NCI-H82 (cell line): Measurements from ENCODE around the gene SSBP4.
"Not testable (repeated sequence)": the region's sequence is repeated elsewhere in the genome, so short reads cannot be mapped to it uniquely, and the experiment has no call there.

Source experiments
- DNase-seq: peaks from one replicate; lab custom pipeline; 2025; lab: John Stamatoyannopoulos, UW

Gene SSBP4

DNA sequence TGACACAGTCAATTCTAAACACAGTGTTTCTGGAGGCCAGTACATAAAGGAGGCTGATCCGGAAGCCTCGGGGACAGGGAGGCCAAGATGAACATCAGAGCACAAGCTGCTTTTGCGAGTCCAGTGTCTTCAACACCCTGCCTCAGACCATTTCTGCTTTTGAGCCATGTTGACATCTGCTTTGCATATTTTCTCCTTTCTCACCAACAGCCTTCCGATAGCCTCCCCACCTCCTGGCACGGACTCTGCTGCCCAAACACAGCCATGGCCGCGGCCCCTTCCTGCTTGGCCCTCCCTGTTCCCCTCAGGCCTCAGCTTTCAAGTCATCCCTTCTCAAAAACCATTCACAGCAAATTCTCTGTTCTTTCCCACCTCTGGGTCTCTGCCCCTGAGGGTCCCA, 25.4 kb upstream of the SSBP4 start:
- no peak for DNase-seq

DNA sequence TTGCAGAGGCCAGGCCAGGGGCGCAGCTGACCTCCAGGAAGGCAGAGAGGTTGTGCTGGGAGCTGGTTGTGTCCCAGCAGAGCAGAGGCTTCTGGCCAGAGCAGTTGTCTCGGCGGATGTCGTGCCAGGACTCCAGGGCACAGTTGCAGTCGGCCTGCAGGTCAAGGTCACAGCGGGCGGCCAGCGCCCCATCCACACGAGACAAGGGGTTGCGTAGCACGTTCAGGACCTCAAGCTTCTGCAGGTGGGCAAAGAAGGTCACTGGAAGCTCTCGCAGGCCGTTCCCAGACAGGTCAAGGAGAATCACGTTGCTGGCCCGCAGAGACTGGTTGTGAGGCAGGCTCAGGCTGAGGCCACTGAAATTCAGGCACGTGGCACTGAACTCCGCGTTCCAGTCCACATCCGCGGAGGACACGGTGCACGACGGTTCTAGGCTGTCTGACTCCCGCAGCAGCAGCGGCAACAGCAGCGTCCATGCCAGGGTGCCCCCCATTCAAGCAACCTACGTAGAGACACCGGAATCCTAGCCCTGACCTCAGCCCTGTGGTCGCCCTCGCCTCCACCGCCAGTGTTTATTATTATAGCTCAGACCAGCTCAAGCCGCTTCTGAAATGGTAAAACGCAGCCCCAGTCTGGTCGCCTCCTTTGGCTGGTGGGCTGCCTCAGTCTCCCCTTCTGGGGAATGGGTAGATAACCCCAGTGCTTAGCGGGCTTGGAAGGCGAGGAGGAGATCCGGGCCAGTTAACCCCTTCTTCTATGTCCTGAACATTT, 22.5 kb upstream of the SSBP4 start:
- no peak for DNase-seq

DNA sequence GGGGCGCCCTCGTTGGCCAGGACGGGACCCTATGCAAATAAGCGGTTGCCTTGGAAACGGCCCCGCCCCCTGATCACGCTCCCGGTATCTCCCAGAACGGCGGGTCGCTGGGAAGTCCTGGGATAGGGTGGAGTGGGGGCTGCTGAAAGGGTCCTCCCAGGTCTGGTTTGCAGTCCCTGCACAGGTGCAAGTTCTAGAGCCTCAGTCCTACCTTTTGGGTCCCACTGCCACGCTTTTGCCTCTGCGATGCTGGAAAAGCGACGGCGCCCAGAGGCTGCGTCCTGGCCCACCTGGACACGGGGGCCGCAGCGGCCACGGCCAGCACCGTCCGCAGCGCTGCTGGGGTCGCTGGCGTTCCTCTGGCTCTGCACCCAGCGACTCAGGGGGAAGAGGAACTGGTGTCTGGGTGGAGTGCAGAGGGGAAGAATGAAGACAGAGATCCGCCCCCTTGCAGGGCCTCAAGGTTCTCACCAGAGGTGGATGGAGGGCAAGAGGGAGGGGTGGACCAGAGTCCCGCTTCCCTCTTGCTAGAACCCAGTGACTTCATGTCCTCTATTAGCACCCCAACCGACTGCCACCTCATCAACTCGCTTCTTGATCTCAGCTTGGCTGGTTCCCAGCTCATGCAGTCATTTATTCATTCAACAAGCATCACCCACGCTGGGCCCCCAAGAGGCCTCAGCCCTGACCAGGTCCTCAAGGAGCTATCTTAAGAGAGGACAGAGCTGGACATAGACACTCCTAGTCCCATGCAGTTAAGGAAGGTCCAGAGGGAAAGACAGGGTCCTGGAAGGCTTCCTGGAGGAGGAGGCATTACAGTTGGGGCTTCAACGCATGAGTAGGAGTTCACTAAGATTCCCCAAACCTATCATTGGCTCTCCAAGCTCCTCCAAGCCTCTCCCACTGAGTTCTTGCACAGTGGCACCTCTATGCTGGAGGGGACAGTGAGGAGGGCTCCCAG, 21.7 kb upstream of the SSBP4 start, which contains the start of gene LRRC25:
Gene LRRC25 (minus strand): TSS at position 381 of the 961 bp plus-strand sequence. CDS start 659 bp downstream, outside the sequence.
- DNase-seq = peak; percentile 71

DNA sequence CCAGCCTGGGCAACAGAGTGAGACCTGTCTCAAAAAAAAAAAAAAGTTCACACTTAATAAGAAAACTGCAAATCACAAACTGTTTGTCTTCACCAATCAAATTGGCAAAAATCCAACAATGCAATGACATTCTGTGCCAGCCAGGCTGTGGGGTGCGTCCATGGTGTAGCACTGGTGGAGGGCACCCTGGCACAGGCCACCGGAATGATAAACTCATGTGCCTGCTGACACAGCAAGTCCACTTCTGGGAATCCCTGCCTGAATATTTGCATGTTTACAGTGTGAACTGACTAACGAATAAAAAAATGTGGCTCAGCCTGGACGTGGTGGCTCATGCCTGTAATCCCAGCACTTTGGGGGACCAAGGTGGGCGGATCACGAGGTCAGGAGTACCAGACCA, 20.2 kb upstream of the SSBP4 start:
- DNase-seq = no peak

DNA sequence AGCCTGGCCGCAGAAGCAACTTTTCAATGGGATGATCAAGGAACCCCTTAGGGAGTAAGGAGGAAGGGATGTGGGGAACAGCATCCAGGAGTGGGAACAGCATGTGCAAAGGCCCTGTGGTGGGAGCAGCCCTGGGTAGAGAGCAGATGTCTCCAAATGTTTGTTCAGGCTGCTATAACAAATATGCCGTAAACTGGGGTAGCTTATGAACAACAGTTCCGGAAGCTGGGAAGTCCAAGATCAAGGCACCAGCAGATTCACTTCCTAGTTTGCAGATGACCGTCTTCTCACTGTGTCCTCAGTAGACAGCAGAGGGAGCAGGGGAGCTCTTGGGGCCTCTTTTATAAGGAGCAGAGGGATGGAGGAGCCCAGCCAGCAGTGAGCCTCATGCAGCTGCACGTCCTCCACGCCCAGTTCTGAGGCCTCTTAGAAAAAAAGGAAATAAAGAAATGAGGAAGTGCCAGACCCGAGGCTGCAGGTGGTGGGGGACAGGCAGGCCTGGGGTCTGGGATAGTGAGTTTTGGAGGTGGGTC, 17.6 kb upstream of the SSBP4 start:
- peak; percentile 73 for DNase-seq

DNA sequence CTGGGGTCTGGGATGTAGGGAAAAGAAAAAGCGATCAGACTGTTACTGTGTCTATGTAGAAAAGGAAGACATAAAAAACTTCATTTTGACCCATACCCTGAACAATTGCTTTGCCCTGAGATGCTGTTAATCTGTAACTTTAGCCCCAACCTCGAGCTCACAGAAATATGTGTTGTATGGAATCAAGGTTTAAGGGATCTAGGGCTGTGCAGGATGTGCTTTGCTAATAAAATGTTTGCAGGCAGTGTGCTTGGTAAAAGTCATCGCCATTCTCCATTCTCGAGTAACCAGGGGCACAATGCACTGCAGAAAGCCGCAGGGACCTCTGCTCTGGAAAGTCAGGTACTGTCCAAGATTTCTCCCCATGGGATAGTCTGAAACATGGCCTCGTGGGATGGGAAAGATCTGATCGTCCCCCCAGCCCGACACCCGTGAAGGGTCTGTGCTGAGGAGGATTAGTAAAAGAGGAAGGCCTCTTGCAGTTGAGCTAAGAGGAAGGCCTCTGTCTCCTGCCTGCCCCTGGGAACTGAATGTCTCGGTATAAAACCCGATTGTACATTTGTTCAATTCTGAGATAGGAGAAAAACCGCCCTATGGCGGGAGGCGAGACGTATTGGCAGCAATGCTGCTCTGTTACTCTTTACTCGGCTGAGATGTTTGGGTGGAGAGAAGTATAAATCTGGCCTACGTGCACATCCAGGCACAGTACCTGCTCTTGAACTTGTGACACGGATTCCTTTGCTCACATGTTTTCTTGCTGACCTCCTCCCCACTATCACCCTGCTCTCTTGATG, 16.5 kb upstream of the SSBP4 start:
- not testable (repeated sequence) for DNase-seq

DNA sequence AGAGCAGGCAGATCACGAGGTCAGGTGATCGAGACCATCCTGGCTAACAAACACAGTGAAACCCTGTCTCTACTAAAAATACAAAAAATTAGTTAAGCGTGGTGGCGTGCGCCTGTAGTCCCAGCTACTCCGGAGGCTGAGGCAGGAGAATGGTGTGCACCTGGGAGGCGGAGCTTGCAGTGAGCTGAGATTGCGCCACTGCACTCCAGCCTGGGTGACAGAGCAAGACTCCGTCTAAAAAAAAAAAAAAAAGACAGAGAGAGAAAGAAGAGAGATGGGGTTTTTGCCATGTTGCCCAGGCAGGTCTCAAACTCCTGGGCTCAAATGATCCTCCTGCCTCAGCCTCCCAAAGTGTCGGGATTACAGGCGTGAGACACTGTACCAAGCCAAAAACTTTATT, 13.4 kb upstream of the SSBP4 start:
- DNase-seq = not testable (repeated sequence)

DNA sequence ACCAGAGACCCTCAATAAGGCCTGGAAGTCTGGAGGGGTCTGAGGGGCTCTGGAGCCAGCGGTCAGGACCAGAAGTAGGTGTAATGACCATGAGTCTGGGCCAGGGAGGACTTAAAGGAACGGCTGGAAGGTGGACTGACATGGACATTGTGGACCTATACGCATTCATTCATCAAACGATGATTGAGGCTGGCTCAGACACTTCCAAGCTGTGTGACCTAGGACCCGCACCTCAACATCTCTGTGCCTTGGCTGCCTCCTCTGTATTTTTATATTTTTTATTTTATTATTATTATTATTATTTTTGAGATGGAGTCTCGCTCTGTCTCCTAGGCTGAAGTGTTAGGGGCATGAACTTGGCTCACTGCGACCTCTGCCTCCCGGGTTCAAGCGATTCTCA, 12.4 kb upstream of the SSBP4 start:
- DNase-seq = no peak

DNA sequence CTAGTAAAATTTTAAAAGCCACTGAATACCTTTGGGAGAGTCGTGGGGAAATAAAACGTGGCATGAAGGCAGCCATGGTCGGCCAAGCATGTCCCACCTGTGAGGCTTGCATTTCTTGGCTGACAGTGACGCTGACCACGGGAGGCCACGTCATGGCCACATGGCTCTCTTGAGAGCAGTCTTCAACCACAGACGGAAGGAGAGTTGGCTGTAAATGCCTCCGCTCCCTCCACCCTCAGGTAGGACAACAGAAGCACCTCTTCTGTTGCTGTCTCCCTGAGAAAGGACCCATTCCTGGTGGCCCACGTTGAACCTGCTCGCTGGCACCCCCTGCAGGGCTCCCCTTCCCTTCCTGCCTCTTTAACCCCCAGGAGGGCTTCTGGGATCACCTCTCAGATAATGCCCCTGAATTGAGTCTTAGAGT, 11.1 kb upstream of the SSBP4 start:
- peak; percentile 68 for DNase-seq

DNA sequence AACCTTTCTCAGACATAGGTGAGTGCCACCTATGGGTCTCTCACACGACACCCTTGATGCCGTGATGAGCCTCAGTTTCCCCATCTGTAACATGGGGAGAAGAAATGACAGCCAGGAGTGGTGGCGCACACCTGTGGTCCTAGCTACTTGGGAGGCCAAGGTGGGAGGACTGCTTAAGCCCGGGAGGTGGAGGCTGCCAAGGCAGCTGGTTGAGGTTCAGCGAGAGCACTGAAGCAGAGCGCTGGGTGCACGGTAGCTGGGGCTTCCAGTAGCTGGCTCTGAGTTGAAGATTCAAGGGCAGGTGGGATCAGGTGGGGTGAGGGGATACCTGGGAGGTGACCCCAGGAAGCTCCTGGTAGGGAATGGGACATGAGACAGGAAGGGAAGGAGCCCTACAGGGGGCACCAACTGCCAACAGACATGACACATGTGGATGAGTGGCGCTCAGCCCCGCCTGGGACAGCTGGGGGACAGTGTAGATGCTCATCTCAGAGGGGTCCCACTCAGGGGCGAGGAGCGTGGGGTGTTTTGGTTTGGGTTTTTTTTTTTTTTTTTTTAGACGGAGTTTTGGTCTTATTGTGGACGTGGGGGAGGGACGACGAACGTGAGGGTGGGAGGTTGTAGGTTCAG, 6.5 kb upstream of the SSBP4 start:
- no peak for DNase-seq

DNA sequence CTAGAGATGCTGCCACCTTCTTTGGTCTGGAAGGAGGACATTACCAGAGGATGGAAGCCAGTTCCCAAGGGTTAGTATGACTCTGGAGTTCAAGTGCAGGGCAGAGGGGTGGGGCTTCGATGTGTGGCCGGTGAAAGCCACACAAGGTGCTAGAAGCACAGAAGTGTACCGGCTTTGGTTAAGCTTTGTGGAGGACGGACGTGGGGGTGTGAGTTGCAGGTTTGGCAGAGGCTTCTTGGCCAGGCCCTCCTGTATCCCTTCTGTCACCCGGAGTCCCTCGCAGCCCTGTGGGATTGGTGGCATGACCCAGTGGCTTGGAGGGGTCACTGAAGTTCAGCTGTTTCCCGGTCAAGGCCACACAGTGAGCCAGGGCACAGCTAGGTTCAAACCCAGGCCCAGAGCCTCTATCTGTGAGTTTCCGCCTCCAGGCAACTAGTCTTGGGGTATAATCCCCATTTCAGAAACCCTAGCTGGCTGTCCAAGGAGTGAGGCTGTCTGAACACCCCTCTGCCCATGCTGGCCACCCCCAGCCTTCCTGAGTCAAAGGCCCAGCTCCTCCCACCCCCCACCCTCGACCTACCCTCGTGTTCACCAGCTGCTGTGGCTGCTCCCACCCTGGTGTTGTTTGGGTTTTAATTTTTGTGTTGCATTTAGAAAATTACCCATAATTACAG, 4.6 kb upstream of the SSBP4 start:
- DNase-seq = peak; percentile 57

DNA sequence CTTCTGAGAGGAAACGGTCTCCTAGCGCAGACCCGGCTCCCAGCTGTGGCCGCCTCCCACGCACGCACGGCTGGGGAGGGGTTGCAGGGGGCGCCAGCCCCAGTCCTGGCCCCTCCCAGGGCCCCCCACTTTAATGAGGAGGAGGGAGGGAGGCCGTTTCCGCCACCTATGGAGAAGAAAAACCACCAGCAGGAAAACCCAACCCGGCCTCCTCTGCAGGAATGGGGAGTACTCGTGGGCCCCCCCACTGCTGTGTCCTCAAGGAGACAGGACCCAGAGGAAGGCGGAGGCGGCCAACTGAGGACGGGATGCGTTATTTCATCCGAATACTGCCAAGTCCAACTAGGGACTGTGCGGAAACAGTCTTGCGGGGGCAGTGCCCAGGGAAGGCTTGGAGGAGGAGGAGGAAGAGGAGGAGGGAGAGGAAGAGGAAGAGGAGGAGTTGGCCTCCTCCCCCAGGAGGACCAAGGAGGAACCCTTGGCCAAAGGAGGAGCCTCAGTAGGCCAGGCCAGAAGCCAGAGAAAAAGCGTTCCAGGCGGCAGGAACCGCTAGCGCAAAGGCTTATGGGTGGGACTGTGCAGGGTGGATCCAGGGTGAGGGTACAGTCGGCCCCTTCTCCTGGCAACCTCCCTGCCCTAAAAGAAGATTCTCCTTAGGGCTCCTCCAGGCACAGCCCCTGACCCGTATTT, 3.9 kb upstream of the SSBP4 start:
- DNase-seq = no peak

DNA sequence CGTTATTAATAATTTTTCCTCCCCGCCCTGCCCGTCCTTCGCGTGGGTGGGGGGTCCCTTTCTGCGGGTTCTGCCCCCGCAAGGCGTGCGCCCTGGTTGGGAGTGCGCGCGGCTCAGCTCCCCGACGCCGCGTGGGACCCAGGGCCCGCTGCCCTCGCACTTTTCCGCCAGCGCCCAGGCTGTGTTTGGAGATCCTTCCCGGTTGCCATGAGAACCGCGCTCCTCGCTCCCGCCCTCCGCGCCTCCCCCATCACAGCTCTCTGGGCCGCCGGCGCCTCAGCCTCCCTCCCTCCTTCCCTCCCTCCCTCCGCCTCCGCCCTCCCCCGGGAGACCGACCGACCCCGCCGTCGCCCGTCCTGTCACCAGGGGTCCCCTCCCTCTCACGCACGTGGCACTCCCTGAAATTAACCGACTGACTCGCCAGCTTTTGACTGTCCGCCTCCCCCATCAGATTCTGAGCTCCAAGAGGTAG, 2.4 kb upstream of the SSBP4 start:
- peak; percentile 97 for DNase-seq

DNA sequence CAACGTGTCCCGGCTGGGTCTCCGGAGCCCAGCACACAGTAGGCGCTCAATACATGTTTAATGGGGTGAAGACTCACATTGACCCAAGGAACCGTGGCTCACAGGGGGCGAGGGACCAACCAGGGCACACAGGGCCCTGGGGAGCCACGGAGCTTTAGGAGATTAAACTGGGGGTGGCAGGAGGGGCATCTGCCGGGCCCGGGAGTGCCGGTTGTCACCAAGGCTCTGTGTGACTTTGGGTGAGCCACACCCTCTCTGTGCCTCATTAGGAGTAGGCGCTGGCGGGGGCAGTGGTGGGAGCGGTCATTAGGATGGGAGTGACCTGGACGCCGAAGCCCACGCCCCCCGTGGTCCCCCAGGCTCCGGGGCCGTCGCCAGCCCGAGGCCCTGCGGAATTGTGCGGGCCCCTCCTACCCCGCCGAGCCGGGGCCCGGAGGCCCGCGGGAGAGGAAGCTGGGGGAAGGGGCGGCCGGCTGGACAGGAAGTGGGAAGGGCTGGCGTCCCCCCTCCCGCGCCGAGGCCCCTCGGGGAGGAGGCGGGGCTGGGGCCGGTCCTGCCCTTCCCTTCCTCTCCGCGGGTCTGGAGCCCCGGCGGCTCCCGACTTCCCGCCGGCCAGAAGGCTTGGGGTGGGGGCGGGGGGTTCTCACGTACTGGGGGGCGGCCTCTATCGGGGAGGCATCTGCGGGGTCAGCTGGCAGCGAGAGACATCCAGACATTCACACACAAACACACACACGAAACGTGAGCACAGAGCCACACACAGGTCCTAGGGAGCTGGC, 1.8 kb upstream of the SSBP4 start:
- DNase-seq = peak; percentile 97

DNA sequence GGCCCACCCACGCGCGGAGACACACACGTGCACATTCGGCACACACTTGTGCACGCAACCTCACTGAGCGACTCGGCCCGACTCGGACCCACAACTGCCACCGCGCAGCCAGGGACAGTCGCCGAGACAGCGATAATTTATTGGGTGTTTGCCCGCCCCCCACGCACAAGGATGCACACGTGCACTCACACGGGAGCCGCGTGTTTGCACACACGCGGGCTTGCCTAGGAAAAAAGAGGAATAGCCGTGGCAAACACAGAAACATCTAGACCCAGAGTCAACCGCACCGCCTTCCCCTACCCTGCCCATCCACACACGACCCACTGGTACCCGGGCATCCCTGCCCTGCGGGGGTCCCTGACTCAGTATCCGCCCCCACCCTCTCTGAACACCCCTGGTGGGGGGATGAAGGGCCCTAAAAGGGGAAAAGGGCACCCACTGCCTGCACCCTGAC, 1.1 kb upstream of the SSBP4 start:
- no peak for DNase-seq

DNA sequence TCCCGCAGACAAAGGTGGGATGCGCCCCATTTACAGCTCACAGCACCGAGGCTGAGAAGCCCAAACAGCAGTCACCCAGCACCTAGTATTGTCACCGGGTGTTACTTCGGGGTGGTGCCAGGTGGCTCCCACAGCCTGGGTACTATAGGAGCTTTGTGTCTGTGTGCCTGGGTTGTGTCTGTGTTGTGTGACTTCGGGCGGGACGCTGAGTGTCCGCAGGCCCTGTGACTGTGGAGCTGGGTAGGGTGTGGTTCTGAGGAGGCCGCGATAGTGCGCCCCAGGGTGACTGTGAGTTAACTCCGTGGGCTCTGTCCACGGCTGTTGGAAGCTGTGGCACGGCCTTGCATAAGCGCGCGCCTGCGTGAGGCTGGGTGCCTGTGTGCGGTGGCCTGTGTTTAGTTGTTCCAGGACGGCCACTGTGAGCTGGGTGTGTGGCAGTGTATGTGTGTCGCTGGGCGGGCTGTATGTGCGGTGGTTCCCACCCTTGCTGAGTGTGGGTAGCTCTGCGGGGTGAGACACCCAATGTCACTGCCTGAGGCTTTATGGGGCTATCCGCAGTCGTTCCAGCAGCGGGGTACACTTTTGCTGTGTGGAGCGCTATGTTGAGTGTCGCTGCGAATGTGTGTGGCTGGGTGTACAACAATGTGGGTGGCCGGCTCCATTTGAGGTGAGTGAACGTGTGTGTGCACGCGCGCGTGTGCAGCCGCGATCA, 559 bp upstream of the SSBP4 start:
- no peak for DNase-seq

DNA sequence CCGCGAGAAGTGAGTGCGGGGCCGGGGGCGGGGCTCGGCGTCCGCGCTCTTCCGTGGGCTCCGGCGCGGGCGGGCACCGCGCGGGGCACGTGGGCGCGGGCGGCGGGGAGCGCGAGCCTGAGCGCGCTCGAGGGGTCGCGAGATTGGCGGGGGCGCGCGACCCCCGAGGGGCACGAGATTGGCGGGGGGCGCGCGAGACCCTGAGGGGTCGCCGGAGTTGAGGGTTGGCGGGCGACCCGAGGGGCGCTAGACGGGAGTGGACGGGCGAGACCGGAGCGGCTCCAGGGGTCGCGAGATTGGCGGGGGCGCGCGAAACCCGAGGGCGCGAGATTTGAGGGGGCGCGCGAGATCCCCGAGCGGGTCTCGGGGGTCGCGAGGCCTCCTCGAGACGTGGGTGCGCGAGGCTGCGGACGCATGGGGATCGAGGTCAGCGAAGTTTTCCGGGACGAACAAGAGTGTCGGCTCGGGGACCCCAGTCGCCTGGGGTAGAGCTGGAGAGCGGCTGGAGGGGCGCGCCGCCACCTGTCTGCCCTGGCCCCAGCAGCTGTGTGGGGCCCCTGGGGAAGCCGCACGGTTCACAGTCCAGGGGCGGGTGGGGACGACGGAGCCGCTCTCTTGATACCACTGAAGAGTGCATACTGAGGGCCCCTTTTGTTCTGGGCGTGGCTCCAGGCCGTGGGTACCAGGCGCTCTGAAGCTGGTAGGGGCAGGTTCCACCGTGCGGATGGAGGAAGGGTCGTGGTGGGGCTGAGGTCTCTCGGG, 682 bp downstream of the SSBP4 start:
- peak; percentile 82 for DNase-seq

DNA sequence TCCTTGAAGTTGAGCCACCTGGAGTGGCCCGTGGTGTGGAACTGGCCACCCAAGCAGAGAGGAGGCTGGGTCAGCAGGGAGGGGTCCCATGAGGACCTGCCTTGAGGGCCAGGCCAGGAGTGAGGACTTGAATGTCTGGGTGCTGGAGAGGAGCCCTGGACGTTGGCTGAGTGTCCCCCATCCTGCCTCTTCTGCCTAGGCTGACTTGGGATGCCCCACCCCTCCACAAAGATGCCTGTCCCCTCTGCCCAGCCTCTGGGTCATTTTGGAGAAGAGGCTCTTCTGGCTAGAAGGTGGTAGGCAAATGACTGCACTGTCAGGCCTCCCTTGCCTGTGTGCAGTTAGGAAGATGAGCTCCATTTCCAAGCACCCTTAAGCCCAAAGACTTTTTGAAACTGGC, 1.7 kb downstream of the SSBP4 start:
- DNase-seq = no peak
